ENCODE results near the gene RNPC3.
"Not testable (repeated sequence)": the region's sequence is repeated elsewhere in the genome, so short reads cannot be mapped to it uniquely, and the experiment has no call there.

GRCh38 chr1:103576784-103577183 lies 51.3 kb downstream of the RNPC3 start:
- TF ChIP-seq, protein P1, sequence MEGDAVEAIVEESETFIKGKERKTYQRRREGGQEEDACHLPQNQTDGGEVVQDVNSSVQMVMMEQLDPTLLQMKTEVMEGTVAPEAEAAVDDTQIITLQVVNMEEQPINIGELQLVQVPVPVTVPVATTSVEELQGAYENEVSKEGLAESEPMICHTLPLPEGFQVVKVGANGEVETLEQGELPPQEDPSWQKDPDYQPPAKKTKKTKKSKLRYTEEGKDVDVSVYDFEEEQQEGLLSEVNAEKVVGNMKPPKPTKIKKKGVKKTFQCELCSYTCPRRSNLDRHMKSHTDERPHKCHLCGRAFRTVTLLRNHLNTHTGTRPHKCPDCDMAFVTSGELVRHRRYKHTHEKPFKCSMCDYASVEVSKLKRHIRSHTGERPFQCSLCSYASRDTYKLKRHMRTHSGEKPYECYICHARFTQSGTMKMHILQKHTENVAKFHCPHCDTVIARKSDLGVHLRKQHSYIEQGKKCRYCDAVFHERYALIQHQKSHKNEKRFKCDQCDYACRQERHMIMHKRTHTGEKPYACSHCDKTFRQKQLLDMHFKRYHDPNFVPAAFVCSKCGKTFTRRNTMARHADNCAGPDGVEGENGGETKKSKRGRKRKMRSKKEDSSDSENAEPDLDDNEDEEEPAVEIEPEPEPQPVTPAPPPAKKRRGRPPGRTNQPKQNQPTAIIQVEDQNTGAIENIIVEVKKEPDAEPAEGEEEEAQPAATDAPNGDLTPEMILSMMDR (IDR thresholded peaks at IDR 0.05), result not testable (repeated sequence)
- not testable (repeated sequence) for TF ChIP-seq EZH2 (IDR thresholded peaks at IDR 0.05)

Data from neural progenitor cell (in vitro differentiated cells).